GM12878 (cell line): ENCODE results near the gene WDR43. TPM values are rescaled to one million over a fixed set of nuclear protein-coding genes. Genes with fewer than 3 reads are reported as not detected.

Experiments used
- ATAC-seq: fragments of 200-7000 bp; cut with Tn5 transposase; 3 replicates; pipeline ENCODE4 v1.9.1; 2020; ENCODE audit warnings: mild to moderate bottlenecking, moderate library complexity
- BruUV-seq: library from RNA; stranded (reverse); fragments of 400-500 nt; replicated peaks from 2 replicates; lab custom pipeline; 2021; lab: Mats Ljungman, UMichigan
- CTCF ChIA-PET: fragments of 300-600 bp; sonication (Branson Sonifier 250); formaldehyde crosslinking; extraction: SDS; loops from one replicate; lab custom pipeline; 2021; ENCODE audit warnings: inconsistent platforms; lab: Yijun Ruan, JAX
- POLR2A ChIA-PET: fragments of 350-600 bp; formaldehyde crosslinking; extraction: SDS; loops from one replicate; lab custom pipeline; 2021; ENCODE audit warnings: inconsistent platforms; lab: Charles Lee
- RAD21 ChIA-PET: fragments of 300-600 bp; sonication (Branson Sonifier 250); formaldehyde crosslinking; loops from one replicate; lab custom pipeline; 2023; ENCODE audit warnings: antibody characterized with exemption; ENCODE audit not compliant: unreplicated experiment; lab: Charles Lee
- SMC1A ChIA-PET: fragments of 300-600 bp; sonication (Branson Sonifier 250); formaldehyde crosslinking; loops from one replicate; lab custom pipeline; 2023; ENCODE audit not compliant: unreplicated experiment, uncharacterized antibody; lab: Charles Lee
- DNase-seq: peaks from one replicate; pipeline ENCODE4 v3.0.0-alpha.2; 2011; ENCODE audit warnings: low read depth, low spot score
- FAIRE-seq: peaks from 3 replicates; lab custom pipeline; 2011; peaks lifted over from hg19 to GRCh38; lab: Jason Lieb, UNC
- H2AFZ ChIP-seq: 2 replicates; pipeline ENCODE4 v1.6.0; 2011; ENCODE audit warnings: low read depth, low read length, control low read depth; ENCODE audit not compliant: control insufficient read depth
- H3K27ac ChIP-seq: 2 replicates; pipeline ENCODE4 v1.5.1; 2011; ENCODE audit warnings: control low read depth; ENCODE audit not compliant: control insufficient read depth, insufficient read depth
- H3K27me3 ChIP-seq, 2 experiments: replicated peaks in 1 of 2; 2 replicates each; pipeline versions ENCODE4 v1.6.0 to v1.6.1; 2011; ENCODE audit warnings: low read length in 1 of 2; ENCODE audit not compliant: control insufficient read depth in 2 of 2, insufficient read depth in 2 of 2
- H3K36me3 ChIP-seq, 2 experiments: 2 replicates each; pipeline ENCODE4 v1.5.1; 2011; ENCODE audit warnings: low read length in 1 of 2; ENCODE audit not compliant: control insufficient read depth in 2 of 2, insufficient read depth in 2 of 2
- H3K4me1 ChIP-seq: 2 replicates; pipeline ENCODE4 v1.6.1; 2011; ENCODE audit warnings: mild to moderate bottlenecking, low read length, moderate library complexity, mixed read lengths; ENCODE audit not compliant: control insufficient read depth, insufficient read depth
- H3K4me2 ChIP-seq: 2 replicates; pipeline ENCODE4 v1.6.0; 2011; ENCODE audit warnings: control low read depth; ENCODE audit not compliant: control insufficient read depth, insufficient read depth
- H3K4me3 ChIP-seq: fragments of 200-600 bp; sonication (generic); 2 replicates; pipeline ENCODE4 v1.5.1; 2016
- H3K79me2 ChIP-seq: 2 replicates; pipeline ENCODE4 v1.6.0; 2011; ENCODE audit warnings: low read length; ENCODE audit not compliant: control insufficient read depth, insufficient read depth
- H3K9ac ChIP-seq: 2 replicates; pipeline ENCODE4 v1.8.0; 2011; ENCODE audit warnings: low read length, control low read depth, mixed read lengths; ENCODE audit not compliant: control insufficient read depth, insufficient read depth
- H3K9me3 ChIP-seq: replicated peaks from 3 replicates; pipeline ENCODE4 v1.5.1; 2011; ENCODE audit warnings: mild to moderate bottlenecking, low read length; ENCODE audit not compliant: control insufficient read depth, insufficient read depth
- H4K20me1 ChIP-seq: 2 replicates; pipeline ENCODE4 v1.6.0; 2011; ENCODE audit not compliant: control insufficient read depth, insufficient read depth
- NFIC ChIP-seq: IDR thresholded peaks from 2 replicates; pipeline ENCODE4 v1.6.1; 2012; ENCODE audit warnings: low read depth, mild to moderate bottlenecking, inconsistent platforms, low read length, moderate library complexity
- NFYB ChIP-seq: IDR thresholded peaks from 2 replicates; pipeline ENCODE4 v1.6.1; 2011; ENCODE audit warnings: low read depth, mild to moderate bottlenecking, low read length, improper control_type of control experiment, moderate library complexity; ENCODE audit not compliant: insufficient read depth
- SRF ChIP-seq, 2 experiments: IDR thresholded peaks; 2 replicates each; pipeline ENCODE4 v1.6.1; 2011; ENCODE audit warnings: low read depth in 2 of 2, low read length in 2 of 2, mild to moderate bottlenecking in 1 of 2, moderate library complexity in 1 of 2
- USF1 ChIP-seq: IDR thresholded peaks from 2 replicates; pipeline ENCODE4 v1.6.1; 2011; ENCODE audit warnings: borderline replicate concordance, low read depth, mild to moderate bottlenecking, moderate library complexity, mixed read lengths, low read length; ENCODE audit not compliant: insufficient read depth; ENCODE audit errors: extremely low read length
- ZNF217 ChIP-seq: fragments of 450-650 bp; IDR thresholded peaks from 2 replicates; pipeline ENCODE4 v1.6.1; 2017; ENCODE audit warnings: antibody characterized with exemption, mild to moderate bottlenecking
- ZNF592 ChIP-seq: fragments of 450-650 bp; IDR thresholded peaks from 2 replicates; pipeline ENCODE4 v1.6.1; 2017; ENCODE audit warnings: mild to moderate bottlenecking, moderate library complexity
- WGBS: methylation state at CpG from one replicate; pipeline ENCODE4 v1.1.6; 2016; ENCODE audit warnings: low lambda C conversion rate; ENCODE audit not compliant: insufficient replicate concordance, insufficient coverage; ENCODE audit errors: missing lambda C conversion rate; 5-methylcytosine and 5-hydroxymethylcytosine counted together
- in situ Hi-C: fragments of 300-500 bp; cut with MboI; formaldehyde crosslinking; loops from 9 replicates; pipeline ENCODE4 v1.14.3; 2018; ENCODE audit warnings: mixed read lengths
- intact Hi-C: fragments of 100-400 bp; cut with micrococcal nuclease; formaldehyde crosslinking; loops from one replicate; pipeline ENCODE4 v1.14.2; 2022; ENCODE audit not compliant: unreplicated experiment
- polyA plus RNA-seq, 11 experiments: library from polyadenylated mRNA; depleted of rRNA in 4 of 11; unstranded in 6 of 11; stranded (reverse) in 5 of 11; fragments of >200 nt; fragmentation: Nextera tagmentation in 4 of 11; fragmentation: Illumina TruSeq in 1 of 11; extraction: Ambion mirVana in 4 of 11; extraction: Trizol in 1 of 11; gene quantifications; 1 replicate in 1 of 11; 2 replicates in 10 of 11; pipeline versions ENCODE4 v1.2.1 to v1.2.3, GENCODE V29; 2011 to 2016; ENCODE audit warnings: inconsistent platforms in 2 of 11, missing spikeins in 2 of 11, low read depth in 1 of 11
- total RNA-seq, 4 experiments: library from RNA; depleted of rRNA in 3 of 4; stranded (reverse); fragments of >200 nt in 3 of 4; fragmentation: Illumina TruSeq in 1 of 4; extraction: Trizol in 1 of 4; gene quantifications; 2 replicates each; pipeline versions ENCODE4 v1.2.1 to v1.2.3, GENCODE V29; 2013 to 2021

Gene WDR43
- total and polyA plus RNA-seq, 10 of the 15 experiments (the other 5 are each of a cell fraction or from before 2014, with no cell fraction given): 39.3 to 153 (median 81.9) TPM

- no peak for TF ChIP-seq ZNF592
- no peak for TF ChIP-seq USF1
- TF ChIP-seq, all 136 proteins: peak for 0
Observed at GRCh38 chr2:28975671-28976070, 81.2 kb downstream of the WDR43 start (continued).

GRCh38 chr2:28976584-28976983, 82.1 kb downstream of the WDR43 start:
- ChIA-PET SMC1A (no interaction called here), RAD21 (no interaction called here), CTCF (no interaction called here), POLR2A (no interaction called here)
- H3K4me1 ChIP-seq: no peaks in the 10 kb centered on the region
- H3K79me2 ChIP-seq: no peaks in the 10 kb centered on the region
- WGBS: 50% methylated on average over 3 of the region's 3 CpGs
- H3K4me3 ChIP-seq: no peak overlapping the region
- H3K9ac ChIP-seq: no peak overlapping the region
- no peak overlapping the region for H3K27ac ChIP-seq
- DNase-seq: no peak
- no peaks in the 10 kb centered on the region; a peak in 1 of 4 replicates for H3K27me3 ChIP-seq
- H3K4me2 ChIP-seq: no peak overlapping the region
- H4K20me1 ChIP-seq: no peaks in the 10 kb centered on the region
- ATAC-seq: no peak
- no peaks in the 10 kb centered on the region for H3K9me3 ChIP-seq
- no peak overlapping the region for H2AFZ ChIP-seq
- intact Hi-C loops (no loop called here), in situ Hi-C loops (no loop called here)
- FAIRE-seq: no peak
- no TSS peak for BruUV-seq
- no peaks in the 10 kb centered on the region for H3K36me3 ChIP-seq
- no peak for TF ChIP-seq NFIC
- TF ChIP-seq ZNF217: no peak
- no peak for TF ChIP-seq SRF (IDR thresholded peaks at IDR 0.05; ENCODE audit: low read depth in 2 of 2, low read length in 2 of 2)
- TF ChIP-seq NFYB: no peak
